BLaER1 (cell line): ENCODE measurements around the gene UBE2A.

ENCODE experiments used
- H3K27ac ChIP-seq: shearing (Covaris generic); formaldehyde crosslinking; 2 replicates; pipeline ENCODE4 v1.8.1; 2022
- H3K27me3 ChIP-seq: shearing (Covaris generic); formaldehyde crosslinking; 2 replicates; pipeline ENCODE4 v1.8.1; 2022
- H3K36me3 ChIP-seq: shearing (Covaris generic); formaldehyde crosslinking; 2 replicates; pipeline ENCODE4 v1.8.1; 2022
- H3K4me1 ChIP-seq: shearing (Covaris generic); formaldehyde crosslinking; 2 replicates; pipeline ENCODE4 v1.8.1; 2022
- H3K4me2 ChIP-seq: shearing (Covaris generic); formaldehyde crosslinking; 2 replicates; pipeline ENCODE4 v1.8.1; 2022
- H3K4me3 ChIP-seq: shearing (Covaris generic); formaldehyde crosslinking; 2 replicates; pipeline ENCODE4 v1.8.1; 2022
- H3K9ac ChIP-seq: shearing (Covaris generic); formaldehyde crosslinking; 2 replicates; pipeline ENCODE4 v1.8.1; 2022
- H3K9me3 ChIP-seq: shearing (Covaris generic); formaldehyde crosslinking; 2 replicates; pipeline ENCODE4 v1.8.1; 2022
- H4K20me1 ChIP-seq: shearing (Covaris generic); formaldehyde crosslinking; 2 replicates; pipeline ENCODE4 v1.8.1; 2022
- Cebpa-rat ChIP-seq: shearing (Covaris generic); IDR thresholded peaks from 2 replicates; pipeline ENCODE4 v1.8.1; 2022

The UBE2A gene

GRCh38 chrX:119606280-119607017, 32.1 kb downstream of the UBE2A start, which contains the start of gene NKRF:
Gene NKRF, minus strand, starts transcription at chrX:119606424.
- H3K4me2 ChIP-seq, result peak within 1 kb of the TSS; percentile 75
- no peaks in the 10 kb centered on the region for H3K27me3 ChIP-seq
- H3K9ac ChIP-seq, result peak within 1 kb of the TSS; percentile 93
- peak within 1 kb of the TSS; percentile 72 for H3K4me3 ChIP-seq
- peak within 1 kb of the TSS; percentile 95 for H3K27ac ChIP-seq
- H4K20me1 ChIP-seq, result peaks cover 40% of the 10 kb centered on the region
- TF ChIP-seq Cebpa-rat, result no peak
- no peaks in the 10 kb centered on the region for H3K9me3 ChIP-seq
- peaks cover 5% of the 10 kb centered on the region; the same call in 1 of the 2 replicates for H3K36me3 ChIP-seq
- 0 out of 2 replicates have a peak, but pooled peaks cover 12% of the 10 kb centered on the region for H3K4me1 ChIP-seq

- no peak for TF ChIP-seq Cebpa-rat
- Histone ChIP-seq H4K20me1 (peaks cover 34% of the 10 kb centered on the region), H3K9me3 (no peaks in the 10 kb centered on the region), H3K9ac (peak overlapping the region; percentile 93), H3K4me2 (peak overlapping the region; percentile 64), H3K36me3 (no peaks in the 10 kb centered on the region; the same call in 1 of the 2 replicates), H3K27me3 (no peaks in the 10 kb centered on the region), H3K4me3 (no peak overlapping the region), H3K27ac (0 out of 2 replicates have a peak overlapping the region, but pooled peaks have one; percentile 95), H3K4me1 (0 out of 2 replicates have a peak, but pooled peaks cover 12% of the 10 kb centered on the region)
Observed at GRCh38 chrX:119607018-119607389, 32.6 kb downstream of the UBE2A start.

GRCh38 chrX:119614776-119615175, 40.4 kb downstream of the UBE2A start:
- H3K4me2 ChIP-seq, result no peak overlapping the region
- H3K9ac ChIP-seq, result no peak overlapping the region
- H3K4me3 ChIP-seq, result no peak overlapping the region
- no peak for TF ChIP-seq Cebpa-rat
- peaks cover 28% of the 10 kb centered on the region for H3K4me1 ChIP-seq
- H3K27me3 ChIP-seq, result no peaks in the 10 kb centered on the region
- no peaks in the 10 kb centered on the region for H3K36me3 ChIP-seq
- no peaks in the 10 kb centered on the region for H3K9me3 ChIP-seq
- no peak overlapping the region for H3K27ac ChIP-seq
- H4K20me1 ChIP-seq, result peaks cover 16% of the 10 kb centered on the region

GRCh38 chrX:119617517-119618164, 43.3 kb downstream of the UBE2A start:
- Histone ChIP-seq H3K27ac (peak overlapping the region; percentile 16; the same call in 1 of the 2 replicates), H3K9ac (no peak overlapping the region), H3K4me2 (peak overlapping the region; percentile 76), H3K9me3 (no peaks in the 10 kb centered on the region), H3K4me1 (peaks cover 56% of the 10 kb centered on the region), H4K20me1 (peaks cover 16% of the 10 kb centered on the region), H3K36me3 (peaks cover 7% of the 10 kb centered on the region; the same call in 1 of the 2 replicates), H3K27me3 (no peaks in the 10 kb centered on the region), H3K4me3 (no peak overlapping the region)
- TF ChIP-seq Cebpa-rat, result no peak

- no peak overlapping the region for H3K9ac ChIP-seq
- no peaks in the 10 kb centered on the region for H3K27me3 ChIP-seq
- peak overlapping the region; percentile 16 for H3K27ac ChIP-seq
- peaks cover 60% of the 10 kb centered on the region for H3K4me1 ChIP-seq
- H3K9me3 ChIP-seq, result no peaks in the 10 kb centered on the region
- no peak overlapping the region for H3K4me3 ChIP-seq
- no peak for TF ChIP-seq Cebpa-rat
- H3K4me2 ChIP-seq, result peak overlapping the region; percentile 76
- peaks cover 12% of the 10 kb centered on the region; the same call in 1 of the 2 replicates for H3K36me3 ChIP-seq
- peaks cover 16% of the 10 kb centered on the region for H4K20me1 ChIP-seq
Observed at GRCh38 chrX:119618439-119618838, 44.1 kb downstream of the UBE2A start.

- H4K20me1 ChIP-seq, result peaks cover 16% of the 10 kb centered on the region
- no peaks in the 10 kb centered on the region for H3K9me3 ChIP-seq
- peaks cover 51% of the 10 kb centered on the region for H3K36me3 ChIP-seq
- TF ChIP-seq Cebpa-rat, result no peak
- no peak overlapping the region for H3K4me3 ChIP-seq
- H3K27ac ChIP-seq, result no peak overlapping the region
- H3K4me2 ChIP-seq, result peak overlapping the region; percentile 25
- no peaks in the 10 kb centered on the region for H3K27me3 ChIP-seq
- H3K9ac ChIP-seq, result no peak overlapping the region
- peaks cover 68% of the 10 kb centered on the region for H3K4me1 ChIP-seq
Observed at GRCh38 chrX:119622356-119623232, 48.2 kb downstream of the UBE2A start.

- H3K4me1 ChIP-seq, result peaks cover 50% of the 10 kb centered on the region
- no peak overlapping the region for H3K9ac ChIP-seq
- TF ChIP-seq Cebpa-rat, result no peak
- peaks cover 67% of the 10 kb centered on the region for H3K36me3 ChIP-seq
- H3K27ac ChIP-seq, result no peak overlapping the region
- H3K9me3 ChIP-seq, result no peaks in the 10 kb centered on the region
- no peak overlapping the region for H3K4me3 ChIP-seq
- H3K4me2 ChIP-seq, result no peak overlapping the region
- peaks cover under 1% of the 10 kb centered on the region; the same call in 1 of the 2 replicates for H4K20me1 ChIP-seq
- no peaks in the 10 kb centered on the region for H3K27me3 ChIP-seq
Observed at GRCh38 chrX:119624417-119624816, 50.1 kb downstream of the UBE2A start.

GRCh38 chrX:119624951-119625668, 50.7 kb downstream of the UBE2A start:
- Histone ChIP-seq H3K27ac (no peak overlapping the region), H3K9me3 (no peaks in the 10 kb centered on the region), H3K4me2 (no peak overlapping the region), H3K27me3 (no peaks in the 10 kb centered on the region), H3K4me3 (no peak overlapping the region), H3K36me3 (peaks cover 74% of the 10 kb centered on the region), H4K20me1 (no peaks in the 10 kb centered on the region), H3K9ac (no peak overlapping the region), H3K4me1 (peaks cover 43% of the 10 kb centered on the region)
- TF ChIP-seq Cebpa-rat, result no peak

GRCh38 chrX:119625843-119626242, 51.5 kb downstream of the UBE2A start:
- Histone ChIP-seq H4K20me1 (no peaks in the 10 kb centered on the region), H3K27ac (no peak overlapping the region), H3K27me3 (no peaks in the 10 kb centered on the region), H3K4me2 (no peak overlapping the region), H3K4me1 (peaks cover 36% of the 10 kb centered on the region), H3K36me3 (peaks cover 81% of the 10 kb centered on the region), H3K9me3 (no peaks in the 10 kb centered on the region), H3K4me3 (no peak overlapping the region), H3K9ac (no peak overlapping the region)
- TF ChIP-seq Cebpa-rat, result no peak
